A673 (cell line): Measurements from ENCODE around the gene PIK3AP1. TPM values are rescaled to one million over a fixed set of nuclear protein-coding genes. Genes with fewer than 3 reads are reported as not detected.
A peak's percentile ranks its signal among the peaks of the same experiment; 100 is the strongest.
"Not testable (repeated sequence)": the region's sequence is repeated elsewhere in the genome, so short reads cannot be mapped to it uniquely, and the experiment has no call there.

ENCODE experiments used
- BruUV-seq: library from RNA; stranded (reverse); fragments of 400-500 nt; replicated peaks from 2 replicates; lab custom pipeline; 2021; lab: Mats Ljungman, UMichigan
- CTCF ChIA-PET: fragments of 300-600 bp; sonication (Branson Sonifier 250); formaldehyde crosslinking; loops from one replicate; lab custom pipeline; 2022; ENCODE audit warnings: antibody characterized with exemption; lab: Charles Lee
- POLR2A ChIA-PET: fragments of 300-600 bp; sonication (Branson Sonifier 250); formaldehyde crosslinking; loops from one replicate; lab custom pipeline; 2022; ENCODE audit warnings: antibody characterized with exemption; ENCODE audit not compliant: low non-redundant PET; lab: Charles Lee
- DNase-seq: peaks from one replicate; pipeline ENCODE4 v3.0.0-alpha.2; 2015; ENCODE audit warnings: low spot score
- H3K27ac ChIP-seq: fragments of 200-600 bp; sonication (generic); 2 replicates; pipeline ENCODE4 v1.5.1; 2016; ENCODE audit warnings: mixed run types, low read depth, mild to moderate bottlenecking, mixed read lengths, antibody characterized with exemption, low read length; ENCODE audit not compliant: poor library complexity, severe bottlenecking
- H3K27me3 ChIP-seq: fragments of 200-600 bp; sonication (generic); replicated peaks from 2 replicates; pipeline ENCODE4 v1.6.1; 2017; ENCODE audit warnings: mixed run types, low read depth, mild to moderate bottlenecking, mixed read lengths, antibody characterized with exemption, low read length; ENCODE audit not compliant: insufficient read depth, poor library complexity
- H3K36me3 ChIP-seq: fragments of 200-600 bp; sonication (generic); 2 replicates; pipeline ENCODE4 v1.6.1; 2016; ENCODE audit warnings: mixed run types, mild to moderate bottlenecking, mixed read lengths, antibody characterized with exemption, low read length; ENCODE audit not compliant: insufficient read depth, poor library complexity, severe bottlenecking
- H3K4me1 ChIP-seq: fragments of 200-600 bp; sonication (generic); 2 replicates; pipeline ENCODE4 v1.6.1; 2017; ENCODE audit warnings: mixed run types, mild to moderate bottlenecking, mixed read lengths, antibody characterized with exemption, low read length; ENCODE audit not compliant: insufficient read depth, poor library complexity, severe bottlenecking
- H3K4me3 ChIP-seq: fragments of 200-600 bp; sonication (generic); 2 replicates; pipeline ENCODE4 v1.5.1; 2016; ENCODE audit warnings: low read depth, mixed run types, mild to moderate bottlenecking, mixed read lengths, low read length; ENCODE audit not compliant: poor library complexity, severe bottlenecking
- H3K9me3 ChIP-seq: fragments of 200-600 bp; sonication (generic); 2 replicates; pipeline ENCODE4 v1.6.1; 2016; ENCODE audit warnings: mixed run types, low read depth, mild to moderate bottlenecking, mixed read lengths, antibody characterized with exemption, low read length; ENCODE audit not compliant: poor library complexity, severe bottlenecking
- CTCF ChIP-seq: fragments of 300-800, 200-600 bp; sonication (generic); conservative IDR thresholded peaks from 2 replicates; pipeline ENCODE4 v1.5.1; 2017; ENCODE audit warnings: low read depth, mild to moderate bottlenecking, antibody characterized with exemption, low read length, moderate library complexity, mixed read lengths
- EZH2 ChIP-seq: fragments of 200-600 bp; sonication (generic); IDR thresholded peaks from 2 replicates; pipeline ENCODE4 v1.6.1; 2017; ENCODE audit warnings: borderline replicate concordance, low read depth, mild to moderate bottlenecking, mixed read lengths, antibody characterized with exemption, low read length; ENCODE audit not compliant: poor library complexity, severe bottlenecking
- intact Hi-C: fragments of 100-400 bp; cut with micrococcal nuclease; formaldehyde crosslinking; loops from one replicate; pipeline ENCODE4 v1.10.0; 2022; ENCODE audit not compliant: unreplicated experiment
- total RNA-seq: library from RNA; stranded (reverse); gene quantifications from 2 replicates; pipeline ENCODE4 v1.2.3, GENCODE V29; 2021

The PIK3AP1 gene
- total RNA-seq, 1 experiment from 2014 or later, result 0.24 TPM

- CTCF ChIA-PET, result no interaction called here
- BruUV-seq, result no TSS peak
Measured at GRCh38 chr10:96745950-96746349, 25.6 kb upstream of the PIK3AP1 start.

GRCh38 chr10:96743988-96744585 is 23.8 kb upstream of the PIK3AP1 start:
- no peak for TF ChIP-seq EZH2
- 0 out of 2 replicates have a peak, but pooled peaks have one; percentile 28 for TF ChIP-seq CTCF
- intact Hi-C loops, result loop anchor here (5.0 kb wide), 1 partner anchor 102 kb away; no protein-coding TSS in a partner anchor
- H3K36me3 ChIP-seq, result no peaks in the 10 kb centered on the region
- H3K27ac ChIP-seq, result no peak overlapping the region
- no peaks in the 10 kb centered on the region for H3K9me3 ChIP-seq
- CTCF ChIA-PET, result interaction anchor here (1.0 kb wide), 1 partner anchor 103 kb away, joined by 11 read pairs; no protein-coding TSS in a partner anchor
- no TSS peak for BruUV-seq
- peaks cover 3% of the 10 kb centered on the region for H3K4me1 ChIP-seq
- no peak for DNase-seq
- H3K27me3 ChIP-seq, result no peaks in the 10 kb centered on the region
- H3K4me3 ChIP-seq, result no peak overlapping the region
- POLR2A ChIA-PET, result no interaction called here

More at GRCh38 chr10:96745950-96746349, 25.6 kb upstream of the PIK3AP1 start:
- Histone ChIP-seq H3K27me3 (no peaks in the 10 kb centered on the region), H3K4me1 (peaks cover 3% of the 10 kb centered on the region), H3K36me3 (no peaks in the 10 kb centered on the region), H3K27ac (no peak overlapping the region), H3K9me3 (no peaks in the 10 kb centered on the region), H3K4me3 (no peak overlapping the region)
- POLR2A ChIA-PET, result no interaction called here
- TF ChIP-seq CTCF (no peak), EZH2 (no peak)
- intact Hi-C loops, result no loop called here
- no peak for DNase-seq

- H3K36me3 ChIP-seq, H3K27ac ChIP-seq, H3K4me1 ChIP-seq, H3K4me3 ChIP-seq, H3K9me3 ChIP-seq, POLR2A ChIA-PET, DNase-seq, BruUV-seq, H3K27me3 ChIP-seq: not testable (repeated sequence)
- intact Hi-C loops, result loop anchor here (5.0 kb wide), 1 partner anchor 99 kb away; no protein-coding TSS in a partner anchor
- CTCF ChIA-PET, result interaction anchor here (0.9 kb wide), 1 partner anchor 284 kb away, joined by 3 read pairs; no protein-coding TSS in a partner anchor
Measured at GRCh38 chr10:96741557-96741956, 21.2 kb upstream of the PIK3AP1 start.
